Measurements from ENCODE around the gene YIPF1.
"Not testable (repeated sequence)": the region's sequence is repeated elsewhere in the genome, so short reads cannot be mapped to it uniquely, and the experiment has no call there.

The YIPF1 gene

GRCh38 chr1:53894644-53895043, 5.0 kb upstream of the YIPF1 start:
- DNase-seq (ENCODE audit: low spot score) = no peak

GRCh38 chr1:53893999-53894636, 4.5 kb upstream of the YIPF1 start, which contains the start of gene DIO1:
Gene DIO1, plus strand, starts transcription at chr1:53894187. Its CDS starts 24 bp downstream, at chr1:53894211.
- no peak for DNase-seq (ENCODE audit: low spot score)

- DNase-seq (ENCODE audit: low spot score) = no peak
Measured at GRCh38 chr1:53892911-53893310, 3.3 kb upstream of the YIPF1 start.

GRCh38 chr1:53891678-53892077, 2.1 kb upstream of the YIPF1 start:
- no peak for DNase-seq (ENCODE audit: low spot score)

GRCh38 chr1:53891018-53891417, 1.4 kb upstream of the YIPF1 start:
- DNase-seq (ENCODE audit: low spot score) = no peak

- no peak for DNase-seq (ENCODE audit: low spot score)
Measured at GRCh38 chr1:53890522-53890941, 935 bp upstream of the YIPF1 start.

- DNase-seq (ENCODE audit: low spot score) = no peak
Measured at GRCh38 chr1:53888681-53889080, 916 bp downstream of the YIPF1 start.

GRCh38 chr1:53883600-53883999, 6.0 kb downstream of the YIPF1 start:
- DNase-seq (ENCODE audit: low spot score) = not testable (repeated sequence)

- DNase-seq (ENCODE audit: low spot score) = not testable (repeated sequence)
Measured at GRCh38 chr1:53881853-53882252, 7.7 kb downstream of the YIPF1 start.

GRCh38 chr1:53878492-53879105, 11.0 kb downstream of the YIPF1 start:
- DNase-seq (ENCODE audit: low spot score) = peak; percentile 58

GRCh38 chr1:53875150-53875549, 14.4 kb downstream of the YIPF1 start:
- not testable (repeated sequence) for DNase-seq (ENCODE audit: low spot score)

GRCh38 chr1:53871773-53872484, 17.7 kb downstream of the YIPF1 start:
- DNase-seq (ENCODE audit: low spot score) = no peak

- DNase-seq (ENCODE audit: low spot score) = no peak
Measured at GRCh38 chr1:53871221-53871620, 18.4 kb downstream of the YIPF1 start.

GRCh38 chr1:53869454-53870117, 20.0 kb downstream of the YIPF1 start:
- no peak for DNase-seq (ENCODE audit: low spot score)

- no peak for DNase-seq (ENCODE audit: low spot score)
Measured at GRCh38 chr1:53868565-53868964, 21.0 kb downstream of the YIPF1 start.

- DNase-seq (ENCODE audit: low spot score) = no peak
Measured at GRCh38 chr1:53862507-53862906, 27.1 kb downstream of the YIPF1 start.

GRCh38 chr1:53860967-53861411, 28.6 kb downstream of the YIPF1 start:
- peak; percentile 56 for DNase-seq (ENCODE audit: low spot score)

GRCh38 chr1:53851571-53852285, 37.9 kb downstream of the YIPF1 start:
- DNase-seq (ENCODE audit: low spot score) = no peak

GRCh38 chr1:53850082-53850673, 39.4 kb downstream of the YIPF1 start:
- DNase-seq (ENCODE audit: low spot score) = no peak

GRCh38 chr1:53847980-53848379, 41.6 kb downstream of the YIPF1 start:
- no peak for DNase-seq (ENCODE audit: low spot score)

- DNase-seq (ENCODE audit: low spot score) = no peak
Measured at GRCh38 chr1:53842347-53842746, 47.2 kb downstream of the YIPF1 start.

- no peak for DNase-seq (ENCODE audit: low spot score)
Measured at GRCh38 chr1:53838654-53838974, 51.0 kb downstream of the YIPF1 start.

Measured in LoVo (cell line).